GM21529 (cell line): ENCODE data around the gene SLC29A1.
"Not testable (repeated sequence)": the region's sequence is repeated elsewhere in the genome, so short reads cannot be mapped to it uniquely, and the experiment has no call there.

Experiments used
- ATAC-seq: cut with Tn5 transposase; IDR thresholded peaks from one replicate; pipeline ENCODE4 v1.9.1; 2021; ENCODE audit not compliant: unreplicated experiment

The SLC29A1 gene

DNA sequence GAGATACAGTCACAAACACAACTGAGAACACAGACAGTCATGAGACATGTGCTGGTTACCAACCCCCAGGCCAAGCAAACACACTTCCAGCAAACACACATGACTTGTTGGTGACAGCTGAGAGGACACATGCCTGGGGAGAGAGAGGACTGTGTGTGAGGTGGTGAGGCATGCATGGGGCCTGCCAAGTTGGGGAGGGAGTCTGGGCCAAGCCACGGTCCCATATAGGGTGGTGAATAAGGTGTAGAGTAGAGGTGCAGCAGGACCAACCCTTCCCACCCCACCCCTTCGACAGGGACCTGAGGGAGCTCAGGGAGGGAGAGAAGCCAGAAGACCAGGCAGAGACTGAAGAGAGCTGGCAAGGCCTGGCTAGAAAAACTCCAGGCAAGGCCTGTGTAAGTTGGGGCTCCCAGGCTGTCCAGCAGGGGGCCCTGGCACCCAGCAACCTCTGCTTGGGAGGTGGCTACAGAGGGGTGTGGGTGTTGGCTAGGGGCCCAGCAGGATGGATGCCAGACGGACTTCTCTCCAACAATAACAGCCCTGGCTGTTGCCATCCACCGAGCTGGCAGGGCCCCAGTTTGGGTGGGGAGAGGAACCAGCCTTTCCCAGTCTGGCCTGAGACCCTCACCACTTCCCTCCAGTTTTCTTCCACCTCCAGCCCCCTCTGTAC is 2.0 kb upstream of the SLC29A1 start:
- peak; percentile 44 for ATAC-seq

DNA sequence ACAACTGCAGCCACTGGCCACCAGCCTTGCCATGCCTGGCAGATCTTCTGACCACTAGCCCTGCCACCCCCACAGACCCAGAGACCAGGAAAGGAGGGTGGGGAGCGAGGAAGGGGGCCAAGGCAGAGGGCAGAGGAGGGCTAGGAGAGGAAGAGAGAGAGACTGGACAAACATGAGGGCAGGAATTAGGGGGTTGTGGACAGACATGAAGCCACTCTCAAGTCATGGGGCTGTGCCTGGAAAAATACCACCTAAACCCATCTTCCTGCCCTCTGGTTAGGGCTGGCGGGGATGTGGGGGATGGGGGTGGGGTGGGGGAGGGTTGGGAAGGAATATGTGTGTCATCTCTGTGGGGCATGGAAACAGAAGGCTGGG is 1.4 kb upstream of the SLC29A1 start:
- ATAC-seq: no peak

DNA sequence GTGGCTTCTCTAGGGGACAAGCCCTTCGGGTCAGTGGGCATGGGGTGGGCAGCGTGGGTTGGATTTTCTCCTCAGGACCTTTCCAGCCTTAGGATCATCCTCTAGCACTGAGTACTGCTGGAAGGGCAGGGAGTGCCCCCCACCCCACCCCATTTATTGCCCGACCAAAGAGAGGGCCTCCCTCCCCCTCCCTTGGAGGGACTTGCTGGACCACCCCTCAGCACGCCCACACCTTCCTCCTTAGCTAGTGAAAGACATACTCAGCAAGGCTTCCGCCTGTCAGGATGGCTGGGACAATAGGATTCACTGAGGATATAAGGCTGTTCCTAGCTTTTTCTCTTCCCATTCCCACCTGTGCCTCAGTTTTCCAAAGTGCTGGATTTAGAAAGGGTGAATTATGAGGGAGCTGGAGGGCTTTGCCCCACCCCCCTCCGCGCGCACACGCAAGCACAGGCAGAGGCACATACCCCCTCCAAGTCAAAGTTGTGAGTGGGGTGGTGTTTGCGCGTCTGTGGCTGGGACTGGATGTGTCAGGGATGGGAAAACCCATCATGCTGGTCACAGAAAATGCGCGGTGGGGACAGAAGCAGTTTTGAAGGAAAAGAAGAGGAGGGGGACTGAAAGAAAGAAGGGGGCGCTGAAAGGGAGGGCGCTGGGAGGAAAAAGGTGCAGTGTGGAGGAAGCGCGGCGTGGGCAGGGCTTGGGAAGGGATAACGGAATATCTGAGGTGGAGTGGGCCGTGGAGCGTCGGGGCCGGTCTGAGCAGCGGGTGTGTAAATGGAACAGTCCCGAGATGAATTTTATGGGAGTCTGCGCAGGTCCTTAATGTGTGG is 693 bp upstream of the SLC29A1 start:
- no peak for ATAC-seq

DNA sequence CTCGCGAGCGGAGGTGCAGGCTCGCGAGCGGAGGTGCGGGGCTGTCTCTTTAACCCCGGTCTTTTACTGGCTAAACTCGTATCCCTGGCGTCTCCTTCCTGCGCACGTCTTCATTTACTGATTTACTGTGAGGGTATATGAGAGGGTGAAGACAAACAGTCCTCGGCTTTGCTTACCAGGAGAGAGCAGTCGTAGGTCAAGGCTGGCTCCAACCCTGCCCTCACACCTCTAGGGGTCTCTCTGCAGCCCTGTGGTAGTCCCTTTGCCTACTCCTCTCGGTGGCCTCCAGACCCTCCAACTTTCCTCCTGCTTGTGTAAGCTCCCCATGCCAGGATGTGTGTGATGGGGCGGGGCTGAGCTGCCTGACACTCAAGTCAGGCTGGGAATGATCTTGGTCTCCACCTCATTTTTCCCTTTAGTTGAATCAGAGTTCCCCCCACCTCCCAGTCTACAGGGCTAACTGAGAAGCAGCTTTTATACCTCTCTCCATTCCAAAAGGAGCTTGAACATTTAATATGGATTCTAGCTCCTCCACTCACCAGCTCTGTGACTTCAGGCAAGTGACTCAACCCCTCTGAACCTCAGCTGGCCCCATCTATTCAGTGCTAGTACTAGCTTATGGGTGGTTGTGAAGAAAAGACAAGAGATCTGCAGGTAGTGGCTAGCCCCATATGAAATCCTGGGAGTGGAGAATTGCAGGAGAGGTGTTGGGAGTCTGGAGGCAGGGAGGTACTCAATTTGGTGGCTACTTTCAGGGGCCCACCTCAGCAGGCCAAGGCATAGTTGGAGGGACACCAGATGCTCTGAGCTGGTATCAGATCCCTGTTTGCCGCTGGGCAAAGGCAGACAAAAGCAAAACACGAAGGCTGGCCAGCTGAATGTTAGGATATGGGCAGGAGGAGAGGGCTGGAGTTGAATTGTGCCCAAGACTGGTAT is 902 bp downstream of the SLC29A1 start:
- ATAC-seq: no peak

DNA sequence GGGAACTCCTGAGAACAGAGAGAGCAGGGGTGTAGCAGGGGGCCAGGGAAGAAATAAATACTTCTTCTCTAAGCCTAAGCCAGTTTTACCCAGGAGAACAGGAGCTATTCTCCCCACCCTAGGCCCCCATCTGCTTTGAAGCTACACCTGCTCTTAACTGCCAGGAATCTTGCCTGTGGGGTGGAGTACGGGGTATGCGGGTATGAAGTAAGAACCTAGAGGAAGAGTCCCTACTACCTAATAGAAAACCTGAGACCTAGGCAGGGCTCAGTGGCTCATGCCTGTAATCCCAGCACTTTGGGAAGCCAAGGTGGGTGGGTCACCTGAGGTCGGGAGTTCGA is 1.5 kb downstream of the SLC29A1 start:
- ATAC-seq: no peak

DNA sequence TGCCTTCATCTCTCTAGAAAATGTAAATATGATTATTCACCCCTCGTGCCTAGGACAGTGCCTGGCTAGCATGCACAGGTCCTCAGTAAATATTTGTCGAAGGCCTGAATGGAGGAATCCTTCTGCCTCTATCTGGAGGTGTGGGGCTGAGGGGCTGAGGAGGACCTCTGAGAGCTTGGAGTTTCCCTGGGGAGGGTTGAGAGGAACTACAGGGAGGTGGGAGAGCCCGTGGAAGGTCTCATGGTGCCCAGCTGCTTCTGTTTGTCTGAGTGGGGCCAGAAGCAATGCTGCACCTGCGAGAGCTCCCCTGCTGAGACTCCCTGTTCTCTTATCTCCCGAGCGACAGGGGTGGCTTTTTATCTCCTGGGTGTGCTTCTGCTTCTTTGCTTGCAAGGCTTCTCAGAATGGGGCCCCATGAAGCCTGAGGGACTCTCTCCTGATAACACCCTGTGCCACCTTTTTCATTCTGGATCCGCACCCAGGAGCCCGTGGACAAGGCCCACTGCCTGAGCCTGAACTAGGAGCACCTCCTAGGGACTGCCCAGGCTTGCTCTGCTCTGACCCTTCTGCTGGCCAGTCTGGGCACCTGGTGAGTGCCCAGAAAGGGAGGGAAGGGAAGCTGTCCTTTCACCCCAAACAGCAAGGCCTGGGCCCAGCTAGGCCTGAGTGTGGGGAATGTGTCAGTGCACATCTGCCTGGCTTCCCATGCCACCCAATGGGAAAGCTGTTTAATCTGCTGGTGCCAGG is 2.4 kb downstream of the SLC29A1 start:
- no peak for ATAC-seq

DNA sequence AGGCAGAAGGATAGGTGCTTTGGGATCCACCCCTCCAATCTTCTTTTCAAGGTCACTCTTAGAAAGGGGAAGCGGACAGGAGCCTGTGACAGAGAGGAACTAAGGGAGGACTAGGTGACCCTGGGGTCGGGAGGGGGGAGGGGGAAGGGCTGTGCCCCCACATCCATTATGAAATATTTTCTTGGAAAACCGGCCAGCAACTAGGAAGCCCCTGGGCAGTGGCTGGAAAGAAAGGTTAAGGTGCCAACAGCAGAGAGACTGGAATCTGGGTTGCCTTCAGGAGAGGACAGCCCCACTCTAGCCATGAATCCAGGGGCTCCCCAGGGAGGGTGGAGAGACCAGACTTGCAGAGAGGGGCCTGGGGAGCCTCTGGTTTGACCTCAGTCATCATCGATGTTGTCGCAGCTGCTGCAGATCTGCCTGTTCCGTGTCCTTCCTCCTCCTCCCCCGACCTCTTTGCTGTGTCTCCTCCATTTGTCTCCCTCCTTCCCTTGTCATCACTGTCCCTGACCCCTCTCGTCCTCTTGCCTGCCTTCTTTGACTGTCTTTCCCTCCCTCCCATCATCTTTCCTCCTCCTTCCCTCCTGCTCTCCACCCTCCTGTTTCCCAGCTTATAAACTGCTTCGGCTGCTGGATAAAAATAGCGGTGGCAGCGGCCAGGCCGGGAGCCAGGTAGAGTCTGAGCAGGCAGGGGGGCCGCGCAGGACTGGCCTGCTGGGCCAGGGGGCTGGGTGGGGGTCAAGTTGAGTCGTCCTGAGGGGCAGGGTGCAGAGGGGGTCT is 3.2 kb downstream of the SLC29A1 start:
- ATAC-seq: no peak

DNA sequence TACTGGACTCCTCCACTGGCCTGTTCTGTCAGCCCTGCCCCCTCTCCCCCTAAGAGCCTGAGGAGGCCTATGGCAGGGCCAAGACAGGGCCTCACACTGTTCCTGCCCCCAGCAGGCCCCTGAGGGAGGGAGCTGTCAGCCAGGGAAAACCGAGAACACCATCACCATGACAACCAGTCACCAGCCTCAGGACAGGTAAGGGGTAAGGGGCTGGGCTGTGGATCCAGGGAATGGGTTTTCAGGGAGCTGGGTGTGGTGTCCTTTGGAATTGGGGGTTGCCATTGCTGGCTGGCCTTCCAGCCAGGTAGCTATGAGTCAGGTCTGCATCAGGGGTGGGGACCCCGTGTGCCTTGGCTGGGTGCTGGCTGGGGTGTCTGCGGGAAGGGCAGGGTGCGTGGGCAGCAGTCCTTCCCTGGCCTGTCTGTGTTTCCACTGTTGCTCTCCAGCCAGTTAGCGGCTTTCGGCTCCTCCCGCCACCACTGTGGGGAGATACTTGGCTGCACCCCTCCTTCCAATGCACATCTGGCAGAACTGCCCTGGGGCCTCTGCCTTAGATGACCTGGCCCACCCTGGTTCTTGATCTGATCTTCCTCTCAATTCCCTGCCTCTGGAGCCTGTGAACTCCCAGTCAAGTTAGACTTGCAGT is 3.9 kb downstream of the SLC29A1 start:
- ATAC-seq: no peak

DNA sequence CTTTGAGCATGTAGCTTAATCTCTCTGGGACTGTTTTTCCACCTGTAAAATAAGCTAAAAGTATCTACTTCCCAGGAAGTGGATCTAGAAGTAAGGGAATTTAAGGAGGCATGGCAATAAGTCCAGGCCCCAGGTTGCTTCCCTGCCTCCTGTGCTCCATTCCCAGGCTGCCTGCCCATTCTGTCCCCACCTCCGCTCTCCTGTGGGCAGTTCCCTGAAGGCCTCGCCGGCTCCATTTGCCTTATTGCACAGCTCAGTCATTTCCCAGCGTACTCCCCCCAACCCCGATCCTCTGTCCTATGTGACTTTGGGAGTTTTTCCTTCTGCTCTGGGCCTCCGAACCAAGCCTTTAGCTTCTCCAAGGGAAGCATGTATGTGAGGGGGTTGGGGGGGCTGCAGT is 4.6 kb downstream of the SLC29A1 start:
- ATAC-seq: no peak

DNA sequence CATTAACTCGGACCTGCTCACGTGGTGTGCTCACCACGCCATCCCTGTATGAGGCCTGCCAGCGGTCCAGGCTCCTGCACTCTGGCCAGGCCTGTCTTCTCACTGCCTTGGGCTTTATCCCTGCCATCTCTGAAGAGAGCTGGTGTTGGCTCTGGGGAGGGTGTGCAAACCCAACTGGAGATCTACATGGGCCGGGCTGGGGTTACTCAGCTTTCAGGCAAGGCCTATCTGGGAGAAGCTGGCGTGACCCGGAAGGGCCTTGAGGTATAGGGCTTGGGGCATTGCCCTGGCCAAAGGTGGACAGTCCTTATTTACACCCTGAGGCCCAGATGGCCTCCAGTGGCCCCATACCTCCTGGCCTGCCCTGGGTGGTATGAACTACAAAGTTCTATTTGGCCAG is 5.0 kb downstream of the SLC29A1 start:
- ATAC-seq: no peak

DNA sequence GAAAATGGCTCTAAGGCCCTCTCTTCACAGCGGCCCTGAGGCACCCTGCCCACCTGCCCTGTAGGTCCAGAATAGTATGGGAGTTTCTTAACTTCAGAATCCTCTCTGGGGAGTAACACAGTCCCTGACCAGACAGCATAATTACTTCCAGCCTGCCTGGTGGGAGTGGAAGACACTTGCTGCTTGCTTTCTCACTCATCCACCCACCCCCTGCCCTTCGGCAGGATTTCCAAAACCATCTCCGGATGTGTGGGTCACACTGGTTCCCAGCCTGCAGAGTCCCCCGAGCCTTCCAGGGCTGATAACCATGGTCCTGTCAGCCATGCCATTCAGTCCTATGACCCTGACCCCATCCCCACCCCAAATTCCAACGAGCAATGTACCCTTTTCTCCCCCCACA is 5.4 kb downstream of the SLC29A1 start:
- ATAC-seq: no peak

DNA sequence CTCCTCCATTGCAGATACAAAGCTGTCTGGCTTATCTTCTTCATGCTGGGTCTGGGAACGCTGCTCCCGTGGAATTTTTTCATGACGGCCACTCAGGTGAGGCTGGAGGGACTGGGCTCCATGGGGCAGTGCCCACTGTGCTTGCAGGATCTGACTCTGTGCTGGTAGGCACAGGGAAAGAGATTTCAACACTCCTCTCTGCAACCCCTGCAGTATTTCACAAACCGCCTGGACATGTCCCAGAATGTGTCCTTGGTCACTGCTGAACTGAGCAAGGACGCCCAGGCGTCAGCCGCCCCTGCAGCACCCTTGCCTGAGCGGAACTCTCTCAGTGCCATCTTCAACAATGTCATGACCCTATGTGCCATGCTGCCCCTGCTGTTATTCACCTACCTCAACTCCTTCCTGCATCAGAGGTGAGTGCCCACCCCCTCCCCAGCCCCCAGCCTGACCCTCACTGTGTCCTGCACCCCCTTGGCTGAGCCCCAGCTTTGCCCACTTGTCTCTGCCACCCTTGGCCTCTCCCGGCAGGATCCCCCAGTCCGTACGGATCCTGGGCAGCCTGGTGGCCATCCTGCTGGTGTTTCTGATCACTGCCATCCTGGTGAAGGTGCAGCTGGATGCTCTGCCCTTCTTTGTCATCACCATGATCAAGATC is 6.1 kb downstream of the SLC29A1 start:
- ATAC-seq: no peak

DNA sequence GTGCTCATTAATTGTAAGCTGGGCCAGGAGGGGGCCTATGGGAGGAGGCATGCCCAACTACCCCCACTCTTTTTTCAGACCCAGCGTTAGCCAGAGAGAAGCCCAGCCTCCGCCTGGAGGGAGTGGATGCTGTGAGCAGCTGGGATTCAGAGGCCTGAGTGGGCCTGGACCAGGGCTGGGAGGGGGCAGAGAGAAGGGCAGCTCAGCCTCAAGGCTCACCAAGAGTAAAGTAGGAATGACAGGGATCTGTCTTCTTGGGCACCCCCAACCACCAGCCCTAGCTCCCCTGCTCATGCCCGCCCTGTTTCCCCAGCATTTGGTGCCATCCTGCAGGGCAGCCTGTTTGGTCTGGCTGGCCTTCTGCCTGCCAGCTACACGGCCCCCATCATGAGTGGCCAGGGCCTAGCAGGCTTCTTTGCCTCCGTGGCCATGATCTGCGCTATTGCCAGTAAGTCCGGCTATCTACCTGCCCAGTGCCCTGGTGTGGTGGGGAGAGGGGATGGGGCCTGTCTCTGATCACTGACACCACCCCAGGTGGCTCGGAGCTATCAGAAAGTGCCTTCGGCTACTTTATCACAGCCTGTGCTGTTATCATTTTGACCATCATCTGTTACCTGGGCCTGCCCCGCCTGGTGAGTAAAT is 6.8 kb downstream of the SLC29A1 start:
- no peak for ATAC-seq

DNA sequence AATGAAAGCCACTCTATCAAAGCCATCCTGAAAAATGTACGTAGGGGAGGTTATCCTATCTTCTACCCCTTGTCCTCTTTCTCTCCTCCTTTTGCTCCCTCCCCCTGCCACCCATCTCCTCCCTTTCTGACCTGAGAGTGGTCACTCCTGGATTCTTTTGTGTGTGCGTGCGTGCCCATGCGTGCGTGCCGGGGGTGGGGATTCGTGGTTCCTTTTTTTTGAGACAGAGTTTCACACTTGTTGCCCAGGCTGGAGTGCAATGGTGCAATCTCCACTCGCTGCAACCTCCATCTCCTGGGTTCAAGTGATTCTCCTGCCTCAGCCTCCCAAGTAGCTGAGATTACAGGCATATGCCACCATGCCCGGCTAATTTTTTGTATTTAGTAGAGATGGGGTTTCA is 8.0 kb downstream of the SLC29A1 start:
- ATAC-seq: not testable (repeated sequence)

DNA sequence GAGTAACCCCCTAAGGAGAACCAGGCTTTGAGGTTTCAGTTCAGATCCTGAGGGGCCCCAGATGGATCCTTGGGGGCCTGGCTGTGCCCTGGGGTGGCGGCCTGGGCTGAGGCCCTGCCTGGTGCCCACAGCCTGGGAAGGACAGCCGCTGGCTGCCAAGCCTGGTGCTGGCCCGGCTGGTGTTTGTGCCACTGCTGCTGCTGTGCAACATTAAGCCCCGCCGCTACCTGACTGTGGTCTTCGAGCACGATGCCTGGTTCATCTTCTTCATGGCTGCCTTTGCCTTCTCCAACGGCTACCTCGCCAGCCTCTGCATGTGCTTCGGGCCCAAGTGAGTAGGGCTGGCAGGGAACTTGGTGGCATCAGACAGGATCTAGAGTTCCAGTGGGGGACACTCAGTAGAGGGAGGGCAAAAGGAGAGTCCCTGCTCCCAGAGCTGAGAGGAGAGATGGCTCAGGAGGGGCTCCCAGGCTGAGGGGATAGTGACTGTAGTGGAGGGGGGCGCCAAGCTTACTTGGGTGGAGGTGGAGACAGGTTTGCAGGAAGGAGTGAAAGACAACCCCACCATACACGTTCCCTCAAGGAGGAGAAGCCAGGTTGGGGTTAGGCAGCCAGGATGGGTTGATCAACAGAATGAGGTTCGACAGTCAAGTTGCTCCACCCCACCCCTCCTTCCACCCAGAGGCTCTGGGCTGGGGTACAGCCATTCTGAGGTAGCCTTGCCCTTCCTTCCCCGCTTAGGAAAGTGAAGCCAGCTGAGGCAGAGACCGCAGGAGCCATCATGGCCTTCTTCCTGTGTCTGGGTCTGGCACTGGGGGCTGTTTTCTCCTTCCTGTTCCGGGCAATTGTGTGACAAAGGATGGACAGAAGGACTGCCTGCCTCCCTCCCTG is 9.5 kb downstream of the SLC29A1 start:
- no peak for ATAC-seq

DNA sequence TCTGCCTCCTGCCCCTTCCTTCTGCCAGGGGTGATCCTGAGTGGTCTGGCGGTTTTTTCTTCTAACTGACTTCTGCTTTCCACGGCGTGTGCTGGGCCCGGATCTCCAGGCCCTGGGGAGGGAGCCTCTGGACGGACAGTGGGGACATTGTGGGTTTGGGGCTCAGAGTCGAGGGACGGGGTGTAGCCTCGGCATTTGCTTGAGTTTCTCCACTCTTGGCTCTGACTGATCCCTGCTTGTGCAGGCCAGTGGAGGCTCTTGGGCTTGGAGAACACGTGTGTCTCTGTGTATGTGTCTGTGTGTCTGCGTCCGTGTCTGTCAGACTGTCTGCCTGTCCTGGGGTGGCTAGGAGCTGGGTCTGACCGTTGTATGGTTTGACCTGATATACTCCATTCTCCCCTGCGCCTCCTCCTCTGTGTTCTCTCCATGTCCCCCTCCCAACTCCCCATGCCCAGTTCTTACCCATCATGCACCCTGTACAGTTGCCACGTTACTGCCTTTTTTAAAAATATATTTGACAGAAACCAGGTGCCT is 10.2 kb downstream of the SLC29A1 start:
- ATAC-seq: no peak
